ENCODE data around the gene FGA.
"Not testable (repeated sequence)": the region's sequence is repeated elsewhere in the genome, so short reads cannot be mapped to it uniquely, and the experiment has no call there.

Gene FGA

GRCh38 chr4:154608361-154609252 lies 18.1 kb upstream of the FGA start:
- H3K4me3 ChIP-seq (ENCODE audit: low read depth, low read length), result no peak overlapping the region

- no peak overlapping the region for H3K4me3 ChIP-seq (ENCODE audit: low read depth, low read length)
These were observed 16.5 kb upstream of the FGA start for GRCh38 chr4:154606728-154607723.

- no peak overlapping the region for H3K4me3 ChIP-seq (ENCODE audit: low read depth, low read length)
These were observed 14.2 kb upstream of the FGA start for GRCh38 chr4:154604696-154605200.

GRCh38 chr4:154603033-154603943 lies 12.7 kb upstream of the FGA start:
- no peak overlapping the region for H3K4me3 ChIP-seq (ENCODE audit: low read depth, low read length)

- no peak overlapping the region for H3K4me3 ChIP-seq (ENCODE audit: low read depth, low read length)
These were observed 12.0 kb upstream of the FGA start for GRCh38 chr4:154602404-154603020.

GRCh38 chr4:154597798-154598774 lies 7.5 kb upstream of the FGA start:
- H3K4me3 ChIP-seq (ENCODE audit: low read depth, low read length), result no peak overlapping the region

GRCh38 chr4:154597281-154597680 lies 6.7 kb upstream of the FGA start:
- H3K4me3 ChIP-seq (ENCODE audit: low read depth, low read length), result not testable (repeated sequence)

GRCh38 chr4:154595807-154596206 lies 5.3 kb upstream of the FGA start:
- no peak overlapping the region for H3K4me3 ChIP-seq (ENCODE audit: low read depth, low read length)

- not testable (repeated sequence) for H3K4me3 ChIP-seq (ENCODE audit: low read depth, low read length)
These were observed 3.8 kb upstream of the FGA start for GRCh38 chr4:154594343-154594742.

- H3K4me3 ChIP-seq (ENCODE audit: low read depth, low read length), result no peak overlapping the region
These were observed 3.3 kb upstream of the FGA start for GRCh38 chr4:154593868-154594267.

- no peak overlapping the region for H3K4me3 ChIP-seq (ENCODE audit: low read depth, low read length)
These were observed 1.3 kb upstream of the FGA start for GRCh38 chr4:154591890-154592289.

- H3K4me3 ChIP-seq (ENCODE audit: low read depth, low read length), result no peak overlapping the region
These were observed 995 bp downstream of the FGA start for GRCh38 chr4:154589296-154590197.

- no peak overlapping the region for H3K4me3 ChIP-seq (ENCODE audit: low read depth, low read length)
These were observed 2.3 kb downstream of the FGA start for GRCh38 chr4:154588198-154588597.

- H3K4me3 ChIP-seq (ENCODE audit: low read depth, low read length), result no peak overlapping the region
These were observed 4.1 kb downstream of the FGA start for GRCh38 chr4:154586296-154587033.

GRCh38 chr4:154585369-154586018 lies 5.0 kb downstream of the FGA start:
- H3K4me3 ChIP-seq (ENCODE audit: low read depth, low read length), result no peak overlapping the region

GRCh38 chr4:154584259-154584658 lies 6.3 kb downstream of the FGA start:
- no peak overlapping the region for H3K4me3 ChIP-seq (ENCODE audit: low read depth, low read length)

- H3K4me3 ChIP-seq (ENCODE audit: low read depth, low read length), result no peak overlapping the region
These were observed 6.9 kb downstream of the FGA start for GRCh38 chr4:154583677-154584076.

All from iPS-11a (cell line).